GM23338 (cell line): ENCODE measurements around the gene RAPGEF4. TPM values are rescaled to one million over a fixed set of nuclear protein-coding genes. Genes with fewer than 3 reads are reported as not detected.

Experiments used
- ATAC-seq: fragments of 200-7000 bp; cut with Tn5 transposase; 3 replicates; pipeline ENCODE4 v1.9.1; 2020
- DNase-seq: peaks from one replicate; pipeline ENCODE4 v3.0.0-alpha.2; 2015; ENCODE audit warnings: low spot score
- H2AFZ ChIP-seq: fragments of 200-600 bp; sonication (generic); 2 replicates; pipeline ENCODE4 v1.8.0; 2016; ENCODE audit warnings: antibody characterized with exemption, mild to moderate bottlenecking, moderate library complexity
- H3F3A ChIP-seq: fragments of 200-600 bp; sonication (generic); replicated peaks from 2 replicates; pipeline ENCODE4 v1.8.0; 2017; ENCODE audit warnings: antibody characterized with exemption, mixed run types, low read depth
- H3K27ac ChIP-seq: fragments of 200-600 bp; sonication (generic); 2 replicates; pipeline ENCODE4 v1.6.1; 2016; ENCODE audit warnings: low read depth
- H3K27me3 ChIP-seq: fragments of 200-600 bp; sonication (generic); 2 replicates; pipeline ENCODE4 v1.8.0; 2016; ENCODE audit warnings: mild to moderate bottlenecking, mixed run types, moderate library complexity; ENCODE audit not compliant: insufficient read depth
- H3K36me3 ChIP-seq: fragments of 200-600 bp; sonication (generic); 2 replicates; pipeline ENCODE4 v1.8.0; 2016; ENCODE audit warnings: mild to moderate bottlenecking; ENCODE audit not compliant: insufficient read depth
- H3K4me1 ChIP-seq: fragments of 200-600 bp; sonication (generic); 2 replicates; pipeline ENCODE4 v1.8.0; 2016; ENCODE audit warnings: mild to moderate bottlenecking, moderate library complexity; ENCODE audit not compliant: insufficient read depth
- H3K4me2 ChIP-seq: fragments of 200-600 bp; sonication (generic); 2 replicates; pipeline ENCODE4 v1.7.1; 2017; ENCODE audit warnings: mixed run types
- H3K4me3 ChIP-seq: fragments of 200-600 bp; sonication (generic); 2 replicates; pipeline ENCODE4 v1.6.1; 2016; ENCODE audit warnings: mixed run types
- H3K79me2 ChIP-seq: fragments of 200-600 bp; sonication (generic); replicated peaks from 2 replicates; pipeline ENCODE4 v1.8.0; 2017; ENCODE audit warnings: mild to moderate bottlenecking; ENCODE audit not compliant: insufficient read depth
- H3K9me2 ChIP-seq: fragments of 200-600 bp; sonication (generic); 2 replicates; pipeline ENCODE4 v1.8.0; 2017; ENCODE audit not compliant: insufficient read depth
- H4K20me1 ChIP-seq: fragments of 200-600 bp; sonication (generic); replicated peaks from 2 replicates; pipeline ENCODE4 v1.8.0; 2017; ENCODE audit warnings: mild to moderate bottlenecking; ENCODE audit not compliant: insufficient read depth
- H3K27ac Mint-ChIP-seq: 2 replicates; pipeline ENCODE4 v1.8.0; 2020; ENCODE audit warnings: inconsistent platforms, mild to moderate bottlenecking, moderate library complexity, mixed read lengths
- H3K27me3 Mint-ChIP-seq: 3 replicates; pipeline ENCODE4 v1.8.0; 2022; ENCODE audit warnings: low read depth, mild to moderate bottlenecking, moderate library complexity, mixed read lengths, inconsistent platforms; ENCODE audit not compliant: insufficient read depth, poor library complexity
- H3K36me3 Mint-ChIP-seq: 3 replicates; pipeline ENCODE4 v1.8.0; 2021; ENCODE audit warnings: low read depth, mild to moderate bottlenecking, inconsistent platforms, moderate library complexity, mixed read lengths
- H3K4me1 Mint-ChIP-seq: 3 replicates; pipeline ENCODE4 v1.8.0; 2020; ENCODE audit warnings: mild to moderate bottlenecking, inconsistent platforms, mixed read lengths
- H3K4me3 Mint-ChIP-seq: 3 replicates; pipeline ENCODE4 v1.8.0; 2021; ENCODE audit warnings: moderate library complexity, mild to moderate bottlenecking, inconsistent platforms, mixed read lengths
- H3K9me3 Mint-ChIP-seq: 3 replicates; pipeline ENCODE4 v1.8.0; 2020; ENCODE audit warnings: moderate library complexity, mild to moderate bottlenecking, inconsistent platforms, mixed read lengths
- CREB1 ChIP-seq: fragments of 250-450 bp; sonication (Bioruptor Pico); IDR thresholded peaks from 2 replicates; pipeline ENCODE4 v1.5.0; 2020; ENCODE audit warnings: low read depth, mild to moderate bottlenecking, moderate library complexity
- EZH2 ChIP-seq: fragments of 200-600 bp; sonication (generic); IDR thresholded peaks from one replicate; pipeline ENCODE4 v1.8.0; 2017; ENCODE audit warnings: antibody characterized with exemption, mild to moderate bottlenecking, low read depth; ENCODE audit not compliant: unreplicated experiment
- JUNB ChIP-seq: IDR thresholded peaks from one replicate; pipeline ENCODE4 v1.6.1; 2016; ENCODE audit warnings: antibody characterized with exemption; ENCODE audit not compliant: unreplicated experiment
- ZNF331 ChIP-seq: fragments of 250-450 bp; sonication (Bioruptor Pico); IDR thresholded peaks from 2 replicates; pipeline ENCODE4 v1.5.0; 2020; ENCODE audit warnings: low read depth, mild to moderate bottlenecking, moderate library complexity
- polyA plus RNA-seq: library from polyadenylated mRNA; unstranded; fragments of >200 nt; fragmentation: Nextera tagmentation; extraction: Ambion mirVana; gene quantifications from 2 replicates; pipeline ENCODE4 v1.2.1, GENCODE V29; 2016
- total RNA-seq: library from RNA; depleted of rRNA; stranded (reverse); fragments of >200 nt; shearing (Covaris generic); gene quantifications from 2 replicates; pipeline ENCODE4 v1.2.3, GENCODE V29; 2014
- TF ChIP-seq, protein P1 (sequence below): fragments of 250-450 bp; sonication (Bioruptor Pico); IDR thresholded peaks from 2 replicates; pipeline ENCODE4 v1.5.0; 2020; ENCODE audit warnings: mild to moderate bottlenecking, moderate library complexity
- TF ChIP-seq, protein P2 (sequence below): IDR thresholded peaks from 2 replicates; pipeline ENCODE4 v1.6.1; 2016; ENCODE audit warnings: antibody characterized with exemption
- TF ChIP-seq, protein P3 (sequence below): IDR thresholded peaks from one replicate; pipeline ENCODE4 v1.6.1; 2018; ENCODE audit warnings: antibody characterized with exemption; ENCODE audit not compliant: unreplicated experiment

RAPGEF4 gene
- total and polyA plus RNA-seq, 2 experiments from 2014 or later = 1.7 to 4.7 TPM

DNA sequence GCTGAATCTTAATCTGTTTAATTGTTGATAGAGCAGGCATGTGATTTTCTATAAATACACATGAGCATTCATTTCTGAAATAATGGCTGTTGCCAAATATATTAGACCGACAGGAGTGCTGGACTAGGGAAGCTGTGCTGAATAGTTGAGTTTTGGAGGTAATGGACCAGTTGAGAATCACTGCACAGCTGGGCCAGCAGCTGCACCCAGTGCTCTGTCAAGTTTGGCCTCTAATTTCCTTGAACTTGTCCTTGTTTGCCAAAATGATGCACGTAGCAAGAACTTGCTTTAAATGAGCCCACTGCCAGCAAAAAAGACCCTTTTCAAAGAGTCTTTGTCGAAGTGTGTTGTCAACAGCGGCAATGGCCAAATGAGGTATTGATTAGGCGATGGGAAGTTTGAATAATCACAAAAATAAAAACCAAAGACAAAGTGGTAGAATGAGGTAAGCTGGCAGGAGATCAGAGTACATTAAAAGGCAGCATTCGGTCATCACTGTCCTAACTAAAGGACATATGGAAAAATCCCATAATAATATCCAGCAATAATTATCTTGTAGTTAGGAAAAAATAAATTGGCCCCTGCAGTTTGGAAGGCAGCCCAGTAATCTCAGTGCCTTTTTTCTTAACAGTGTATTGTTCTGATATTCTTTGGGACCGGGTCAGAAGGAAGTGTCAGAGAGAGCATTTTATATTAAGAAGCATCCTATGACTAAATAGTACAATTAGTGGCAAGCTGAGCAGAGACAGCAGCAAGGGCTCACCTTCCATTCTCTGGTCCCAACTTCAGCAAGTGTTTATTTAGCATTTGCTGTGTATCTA is 126.2 kb downstream of the RAPGEF4 start (continued):
- TF ChIP-seq, protein P1, sequence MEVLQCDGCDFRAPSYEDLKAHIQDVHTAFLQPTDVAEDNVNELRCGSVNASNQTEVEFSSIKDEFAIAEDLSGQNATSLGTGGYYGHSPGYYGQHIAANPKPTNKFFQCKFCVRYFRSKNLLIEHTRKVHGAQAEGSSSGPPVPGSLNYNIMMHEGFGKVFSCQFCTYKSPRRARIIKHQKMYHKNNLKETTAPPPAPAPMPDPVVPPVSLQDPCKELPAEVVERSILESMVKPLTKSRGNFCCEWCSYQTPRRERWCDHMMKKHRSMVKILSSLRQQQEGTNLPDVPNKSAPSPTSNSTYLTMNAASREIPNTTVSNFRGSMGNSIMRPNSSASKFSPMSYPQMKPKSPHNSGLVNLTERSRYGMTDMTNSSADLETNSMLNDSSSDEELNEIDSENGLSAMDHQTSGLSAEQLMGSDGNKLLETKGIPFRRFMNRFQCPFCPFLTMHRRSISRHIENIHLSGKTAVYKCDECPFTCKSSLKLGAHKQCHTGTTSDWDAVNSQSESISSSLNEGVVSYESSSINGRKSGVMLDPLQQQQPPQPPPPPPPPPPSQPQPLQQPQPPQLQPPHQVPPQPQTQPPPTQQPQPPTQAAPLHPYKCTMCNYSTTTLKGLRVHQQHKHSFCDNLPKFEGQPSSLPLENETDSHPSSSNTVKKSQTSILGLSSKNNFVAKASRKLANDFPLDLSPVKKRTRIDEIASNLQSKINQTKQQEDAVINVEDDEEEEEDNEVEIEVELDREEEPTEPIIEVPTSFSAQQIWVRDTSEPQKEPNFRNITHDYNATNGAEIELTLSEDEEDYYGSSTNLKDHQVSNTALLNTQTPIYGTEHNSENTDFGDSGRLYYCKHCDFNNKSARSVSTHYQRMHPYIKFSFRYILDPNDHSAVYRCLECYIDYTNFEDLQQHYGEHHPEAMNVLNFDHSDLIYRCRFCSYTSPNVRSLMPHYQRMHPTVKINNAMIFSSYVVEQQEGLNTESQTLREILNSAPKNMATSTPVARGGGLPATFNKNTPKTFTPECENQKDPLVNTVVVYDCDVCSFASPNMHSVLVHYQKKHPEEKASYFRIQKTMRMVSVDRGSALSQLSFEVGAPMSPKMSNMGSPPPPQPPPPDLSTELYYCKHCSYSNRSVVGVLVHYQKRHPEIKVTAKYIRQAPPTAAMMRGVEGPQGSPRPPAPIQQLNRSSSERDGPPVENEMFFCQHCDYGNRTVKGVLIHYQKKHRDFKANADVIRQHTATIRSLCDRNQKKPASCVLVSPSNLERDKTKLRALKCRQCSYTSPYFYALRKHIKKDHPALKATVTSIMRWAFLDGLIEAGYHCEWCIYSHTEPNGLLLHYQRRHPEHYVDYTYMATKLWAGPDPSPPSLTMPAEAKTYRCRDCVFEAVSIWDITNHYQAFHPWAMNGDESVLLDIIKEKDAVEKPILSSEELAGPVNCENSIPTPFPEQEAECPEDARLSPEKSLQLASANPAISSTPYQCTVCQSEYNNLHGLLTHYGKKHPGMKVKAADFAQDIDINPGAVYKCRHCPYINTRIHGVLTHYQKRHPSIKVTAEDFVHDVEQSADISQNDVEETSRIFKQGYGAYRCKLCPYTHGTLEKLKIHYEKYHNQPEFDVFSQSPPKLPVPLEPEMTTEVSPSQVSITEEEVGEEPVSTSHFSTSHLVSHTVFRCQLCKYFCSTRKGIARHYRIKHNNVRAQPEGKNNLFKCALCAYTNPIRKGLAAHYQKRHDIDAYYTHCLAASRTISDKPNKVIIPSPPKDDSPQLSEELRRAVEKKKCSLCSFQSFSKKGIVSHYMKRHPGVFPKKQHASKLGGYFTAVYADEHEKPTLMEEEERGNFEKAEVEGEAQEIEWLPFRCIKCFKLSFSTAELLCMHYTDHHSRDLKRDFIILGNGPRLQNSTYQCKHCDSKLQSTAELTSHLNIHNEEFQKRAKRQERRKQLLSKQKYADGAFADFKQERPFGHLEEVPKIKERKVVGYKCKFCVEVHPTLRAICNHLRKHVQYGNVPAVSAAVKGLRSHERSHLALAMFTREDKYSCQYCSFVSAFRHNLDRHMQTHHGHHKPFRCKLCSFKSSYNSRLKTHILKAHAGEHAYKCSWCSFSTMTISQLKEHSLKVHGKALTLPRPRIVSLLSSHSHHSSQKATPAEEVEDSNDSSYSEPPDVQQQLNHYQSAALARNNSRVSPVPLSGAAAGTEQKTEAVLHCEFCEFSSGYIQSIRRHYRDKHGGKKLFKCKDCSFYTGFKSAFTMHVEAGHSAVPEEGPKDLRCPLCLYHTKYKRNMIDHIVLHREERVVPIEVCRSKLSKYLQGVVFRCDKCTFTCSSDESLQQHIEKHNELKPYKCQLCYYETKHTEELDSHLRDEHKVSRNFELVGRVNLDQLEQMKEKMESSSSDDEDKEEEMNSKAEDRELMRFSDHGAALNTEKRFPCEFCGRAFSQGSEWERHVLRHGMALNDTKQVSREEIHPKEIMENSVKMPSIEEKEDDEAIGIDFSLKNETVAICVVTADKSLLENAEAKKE (CRISPR knock-in tag) = no peak

DNA sequence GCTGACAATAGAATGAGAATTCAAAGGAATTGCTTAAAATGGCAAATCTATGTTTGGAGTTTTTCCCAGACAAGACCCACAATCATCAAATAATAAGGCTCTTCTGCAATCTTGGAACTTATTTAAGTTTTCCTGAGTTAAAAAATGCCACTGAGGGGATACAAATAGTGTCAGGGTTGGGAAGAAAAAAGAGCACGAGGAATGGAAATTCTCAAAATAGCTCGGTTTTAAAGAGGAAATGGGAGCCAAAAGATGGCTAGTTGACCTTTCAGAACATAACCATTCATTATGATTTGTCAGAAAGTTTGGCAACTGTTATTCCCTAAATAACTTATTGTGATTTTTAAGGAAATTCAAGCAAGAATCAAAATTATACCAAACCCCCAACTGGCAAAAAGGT is 127.7 kb downstream of the RAPGEF4 start:
- H3K4me3 Mint-ChIP-seq = no peak overlapping the region
- H3K36me3 ChIP-seq = no peaks in the 10 kb centered on the region
- no peak overlapping the region for H3K4me3 ChIP-seq
- H3K27ac ChIP-seq = no peak overlapping the region
- ATAC-seq = no peak
- no peak overlapping the region for H3K27ac Mint-ChIP-seq
- no peaks in the 10 kb centered on the region for H4K20me1 ChIP-seq
- H2AFZ ChIP-seq = no peak overlapping the region
- H3K9me3 Mint-ChIP-seq = no peaks in the 10 kb centered on the region
- H3K27me3 ChIP-seq = no peaks in the 10 kb centered on the region
- H3K27me3 Mint-ChIP-seq = peaks cover 2% of the 10 kb centered on the region
- no peaks in the 10 kb centered on the region for H3K79me2 ChIP-seq
- no peaks in the 10 kb centered on the region for H3K36me3 Mint-ChIP-seq
- H3K4me1 ChIP-seq = peaks cover 9% of the 10 kb centered on the region; the same call in 1 of the 2 replicates
- no peaks in the 10 kb centered on the region for H3K9me2 ChIP-seq
- H3K4me1 Mint-ChIP-seq = peaks cover 8% of the 10 kb centered on the region; the same call in 2 of the 3 replicates
- DNase-seq = no peak
- H3K4me2 ChIP-seq = no peak overlapping the region
- no peaks in the 10 kb centered on the region for H3F3A ChIP-seq
- TF ChIP-seq, protein P2, sequence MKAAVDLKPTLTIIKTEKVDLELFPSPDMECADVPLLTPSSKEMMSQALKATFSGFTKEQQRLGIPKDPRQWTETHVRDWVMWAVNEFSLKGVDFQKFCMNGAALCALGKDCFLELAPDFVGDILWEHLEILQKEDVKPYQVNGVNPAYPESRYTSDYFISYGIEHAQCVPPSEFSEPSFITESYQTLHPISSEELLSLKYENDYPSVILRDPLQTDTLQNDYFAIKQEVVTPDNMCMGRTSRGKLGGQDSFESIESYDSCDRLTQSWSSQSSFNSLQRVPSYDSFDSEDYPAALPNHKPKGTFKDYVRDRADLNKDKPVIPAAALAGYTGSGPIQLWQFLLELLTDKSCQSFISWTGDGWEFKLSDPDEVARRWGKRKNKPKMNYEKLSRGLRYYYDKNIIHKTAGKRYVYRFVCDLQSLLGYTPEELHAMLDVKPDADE = no peak
- no peak for TF ChIP-seq EZH2
- no peak for TF ChIP-seq ZNF331 (CRISPR knock-in tag)
- TF ChIP-seq, protein P3, sequence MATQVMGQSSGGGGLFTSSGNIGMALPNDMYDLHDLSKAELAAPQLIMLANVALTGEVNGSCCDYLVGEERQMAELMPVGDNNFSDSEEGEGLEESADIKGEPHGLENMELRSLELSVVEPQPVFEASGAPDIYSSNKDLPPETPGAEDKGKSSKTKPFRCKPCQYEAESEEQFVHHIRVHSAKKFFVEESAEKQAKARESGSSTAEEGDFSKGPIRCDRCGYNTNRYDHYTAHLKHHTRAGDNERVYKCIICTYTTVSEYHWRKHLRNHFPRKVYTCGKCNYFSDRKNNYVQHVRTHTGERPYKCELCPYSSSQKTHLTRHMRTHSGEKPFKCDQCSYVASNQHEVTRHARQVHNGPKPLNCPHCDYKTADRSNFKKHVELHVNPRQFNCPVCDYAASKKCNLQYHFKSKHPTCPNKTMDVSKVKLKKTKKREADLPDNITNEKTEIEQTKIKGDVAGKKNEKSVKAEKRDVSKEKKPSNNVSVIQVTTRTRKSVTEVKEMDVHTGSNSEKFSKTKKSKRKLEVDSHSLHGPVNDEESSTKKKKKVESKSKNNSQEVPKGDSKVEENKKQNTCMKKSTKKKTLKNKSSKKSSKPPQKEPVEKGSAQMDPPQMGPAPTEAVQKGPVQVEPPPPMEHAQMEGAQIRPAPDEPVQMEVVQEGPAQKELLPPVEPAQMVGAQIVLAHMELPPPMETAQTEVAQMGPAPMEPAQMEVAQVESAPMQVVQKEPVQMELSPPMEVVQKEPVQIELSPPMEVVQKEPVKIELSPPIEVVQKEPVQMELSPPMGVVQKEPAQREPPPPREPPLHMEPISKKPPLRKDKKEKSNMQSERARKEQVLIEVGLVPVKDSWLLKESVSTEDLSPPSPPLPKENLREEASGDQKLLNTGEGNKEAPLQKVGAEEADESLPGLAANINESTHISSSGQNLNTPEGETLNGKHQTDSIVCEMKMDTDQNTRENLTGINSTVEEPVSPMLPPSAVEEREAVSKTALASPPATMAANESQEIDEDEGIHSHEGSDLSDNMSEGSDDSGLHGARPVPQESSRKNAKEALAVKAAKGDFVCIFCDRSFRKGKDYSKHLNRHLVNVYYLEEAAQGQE = no peak
- no peak for TF ChIP-seq CREB1 (CRISPR knock-in tag)
- no peak for TF ChIP-seq JUNB
